GM12878 (cell line): ENCODE data around the gene EXD3. TPM values are rescaled to one million over a fixed set of nuclear protein-coding genes. Genes with fewer than 3 reads are reported as not detected.
"Not testable (repeated sequence)": the region's sequence is repeated elsewhere in the genome, so short reads cannot be mapped to it uniquely, and the experiment has no call there.

ENCODE experiments used
- ATAC-seq: fragments of 200-7000 bp; cut with Tn5 transposase; 3 replicates; pipeline ENCODE4 v1.9.1; 2020; ENCODE audit warnings: mild to moderate bottlenecking, moderate library complexity
- BruUV-seq: library from RNA; stranded (reverse); fragments of 400-500 nt; replicated peaks from 2 replicates; lab custom pipeline; 2021; lab: Mats Ljungman, UMichigan
- CTCF ChIA-PET: fragments of 300-600 bp; sonication (Branson Sonifier 250); formaldehyde crosslinking; extraction: SDS; loops from one replicate; lab custom pipeline; 2021; ENCODE audit warnings: inconsistent platforms; lab: Yijun Ruan, JAX
- POLR2A ChIA-PET: fragments of 350-600 bp; formaldehyde crosslinking; extraction: SDS; loops from one replicate; lab custom pipeline; 2021; ENCODE audit warnings: inconsistent platforms; lab: Charles Lee
- RAD21 ChIA-PET: fragments of 300-600 bp; sonication (Branson Sonifier 250); formaldehyde crosslinking; loops from one replicate; lab custom pipeline; 2023; ENCODE audit warnings: antibody characterized with exemption; ENCODE audit not compliant: unreplicated experiment; lab: Charles Lee
- SMC1A ChIA-PET: fragments of 300-600 bp; sonication (Branson Sonifier 250); formaldehyde crosslinking; loops from one replicate; lab custom pipeline; 2023; ENCODE audit not compliant: unreplicated experiment, uncharacterized antibody; lab: Charles Lee
- DNase-seq: peaks from one replicate; pipeline ENCODE4 v3.0.0-alpha.2; 2011; ENCODE audit warnings: low read depth, low spot score
- FAIRE-seq: peaks from 3 replicates; lab custom pipeline; 2011; peaks lifted over from hg19 to GRCh38; lab: Jason Lieb, UNC
- H2AFZ ChIP-seq: 2 replicates; pipeline ENCODE4 v1.6.0; 2011; ENCODE audit warnings: low read depth, low read length, control low read depth; ENCODE audit not compliant: control insufficient read depth
- H3K27ac ChIP-seq: 2 replicates; pipeline ENCODE4 v1.5.1; 2011; ENCODE audit warnings: control low read depth; ENCODE audit not compliant: control insufficient read depth, insufficient read depth
- H3K27me3 ChIP-seq, 2 experiments: replicated peaks in 1 of 2; 2 replicates each; pipeline versions ENCODE4 v1.6.0 to v1.6.1; 2011; ENCODE audit warnings: low read length in 1 of 2; ENCODE audit not compliant: control insufficient read depth in 2 of 2, insufficient read depth in 2 of 2
- H3K36me3 ChIP-seq, 2 experiments: 2 replicates each; pipeline ENCODE4 v1.5.1; 2011; ENCODE audit warnings: low read length in 1 of 2; ENCODE audit not compliant: control insufficient read depth in 2 of 2, insufficient read depth in 2 of 2
- H3K4me1 ChIP-seq: 2 replicates; pipeline ENCODE4 v1.6.1; 2011; ENCODE audit warnings: mild to moderate bottlenecking, low read length, moderate library complexity, mixed read lengths; ENCODE audit not compliant: control insufficient read depth, insufficient read depth
- H3K4me2 ChIP-seq: 2 replicates; pipeline ENCODE4 v1.6.0; 2011; ENCODE audit warnings: control low read depth; ENCODE audit not compliant: control insufficient read depth, insufficient read depth
- H3K4me3 ChIP-seq: fragments of 200-600 bp; sonication (generic); 2 replicates; pipeline ENCODE4 v1.5.1; 2016
- H3K79me2 ChIP-seq: 2 replicates; pipeline ENCODE4 v1.6.0; 2011; ENCODE audit warnings: low read length; ENCODE audit not compliant: control insufficient read depth, insufficient read depth
- H3K9ac ChIP-seq: 2 replicates; pipeline ENCODE4 v1.8.0; 2011; ENCODE audit warnings: low read length, control low read depth, mixed read lengths; ENCODE audit not compliant: control insufficient read depth, insufficient read depth
- H3K9me3 ChIP-seq: replicated peaks from 3 replicates; pipeline ENCODE4 v1.5.1; 2011; ENCODE audit warnings: mild to moderate bottlenecking, low read length; ENCODE audit not compliant: control insufficient read depth, insufficient read depth
- H4K20me1 ChIP-seq: 2 replicates; pipeline ENCODE4 v1.6.0; 2011; ENCODE audit not compliant: control insufficient read depth, insufficient read depth
- CHD1 ChIP-seq: IDR thresholded peaks from 2 replicates; pipeline ENCODE4 v1.6.1; 2012; ENCODE audit warnings: low read depth, low read length, improper control_type of control experiment
- EGR1 ChIP-seq, 2 experiments: IDR thresholded peaks; 1 replicate in 1 of 2; 2 replicates in 1 of 2; pipeline ENCODE4 v1.6.1; 2011 to 2012; ENCODE audit warnings: low read depth in 2 of 2, low read length in 2 of 2, borderline replicate concordance in 1 of 2, mild to moderate bottlenecking in 1 of 2, moderate library complexity in 1 of 2
- IKZF1 ChIP-seq: fragments of 450-650 bp; conservative IDR thresholded peaks from 2 replicates; pipeline ENCODE4 v1.6.1; 2017; ENCODE audit warnings: antibody characterized with exemption, mild to moderate bottlenecking
- NR2F1 ChIP-seq: fragments of 450-650 bp; conservative IDR thresholded peaks from 2 replicates; pipeline ENCODE4 v1.6.1; 2017; ENCODE audit warnings: mild to moderate bottlenecking
- SRF ChIP-seq, 2 experiments: IDR thresholded peaks; 2 replicates each; pipeline ENCODE4 v1.6.1; 2011; ENCODE audit warnings: low read depth in 2 of 2, low read length in 2 of 2, mild to moderate bottlenecking in 1 of 2, moderate library complexity in 1 of 2
- WGBS: methylation state at CpG from one replicate; pipeline ENCODE4 v1.1.6; 2016; ENCODE audit warnings: low lambda C conversion rate; ENCODE audit not compliant: insufficient replicate concordance, insufficient coverage; ENCODE audit errors: missing lambda C conversion rate; 5-methylcytosine and 5-hydroxymethylcytosine counted together
- in situ Hi-C: fragments of 300-500 bp; cut with MboI; formaldehyde crosslinking; loops from 9 replicates; pipeline ENCODE4 v1.14.3; 2018; ENCODE audit warnings: mixed read lengths
- intact Hi-C: fragments of 100-400 bp; cut with micrococcal nuclease; formaldehyde crosslinking; loops from one replicate; pipeline ENCODE4 v1.14.2; 2022; ENCODE audit not compliant: unreplicated experiment
- polyA plus RNA-seq, 11 experiments: library from polyadenylated mRNA; depleted of rRNA in 4 of 11; unstranded in 6 of 11; stranded (reverse) in 5 of 11; fragments of >200 nt; fragmentation: Nextera tagmentation in 4 of 11; fragmentation: Illumina TruSeq in 1 of 11; extraction: Ambion mirVana in 4 of 11; extraction: Trizol in 1 of 11; gene quantifications; 1 replicate in 1 of 11; 2 replicates in 10 of 11; pipeline versions ENCODE4 v1.2.1 to v1.2.3, GENCODE V29; 2011 to 2016; ENCODE audit warnings: inconsistent platforms in 2 of 11, missing spikeins in 2 of 11, low read depth in 1 of 11
- total RNA-seq, 4 experiments: library from RNA; depleted of rRNA in 3 of 4; stranded (reverse); fragments of >200 nt in 3 of 4; fragmentation: Illumina TruSeq in 1 of 4; extraction: Trizol in 1 of 4; gene quantifications; 2 replicates each; pipeline versions ENCODE4 v1.2.1 to v1.2.3, GENCODE V29; 2013 to 2021
- TF ChIP-seq, protein P1 (sequence below): fragments of 450-650 bp; formaldehyde crosslinking; IDR thresholded peaks from 2 replicates; pipeline ENCODE4 v1.5.0; 2022; ENCODE audit warnings: mild to moderate bottlenecking, missing genetic modification characterization

The EXD3 gene
- total and polyA plus RNA-seq, 10 of the 15 experiments (the other 5 are each of a cell fraction or from before 2014, with no cell fraction given), result 0.21 to 7.1 (median 3.6) TPM

DNA sequence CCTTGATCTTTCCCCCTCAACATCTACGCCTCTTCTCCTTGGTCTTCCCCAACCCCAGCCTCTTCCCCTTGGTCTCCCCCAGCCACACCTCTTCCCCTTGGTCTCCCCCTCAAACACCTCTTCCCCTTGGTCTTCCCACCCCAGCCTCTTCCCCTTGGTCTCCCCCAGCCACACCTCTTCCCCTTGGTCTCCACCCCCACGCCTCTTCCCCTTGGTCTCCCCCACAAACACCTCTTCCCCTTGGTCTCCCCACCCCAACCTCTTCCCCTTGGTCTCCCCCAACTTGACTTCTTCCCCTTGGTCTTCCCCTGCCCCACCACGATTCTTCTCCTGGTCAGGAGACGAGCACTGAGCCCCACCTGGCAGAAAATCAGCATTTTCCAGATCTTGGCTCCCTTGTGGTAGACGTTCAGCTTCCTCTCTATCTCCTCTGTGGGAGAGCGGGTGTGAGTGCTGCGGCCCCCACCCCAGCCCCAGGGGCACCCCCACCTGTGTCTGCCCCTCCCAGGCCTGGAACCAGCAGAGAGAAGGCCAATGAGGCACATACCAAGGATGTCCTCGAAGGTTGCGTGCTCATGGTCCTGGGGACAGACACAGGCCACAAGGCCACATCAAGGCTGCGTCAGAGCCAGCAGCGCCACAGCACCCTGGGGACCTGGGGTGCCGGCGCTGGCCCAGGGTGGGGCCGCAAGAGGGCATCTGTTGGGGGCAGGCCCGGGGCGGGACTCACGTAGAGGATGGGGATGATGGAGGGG is 29.2 kb upstream of the EXD3 start (continued):
- TF ChIP-seq, protein P1, sequence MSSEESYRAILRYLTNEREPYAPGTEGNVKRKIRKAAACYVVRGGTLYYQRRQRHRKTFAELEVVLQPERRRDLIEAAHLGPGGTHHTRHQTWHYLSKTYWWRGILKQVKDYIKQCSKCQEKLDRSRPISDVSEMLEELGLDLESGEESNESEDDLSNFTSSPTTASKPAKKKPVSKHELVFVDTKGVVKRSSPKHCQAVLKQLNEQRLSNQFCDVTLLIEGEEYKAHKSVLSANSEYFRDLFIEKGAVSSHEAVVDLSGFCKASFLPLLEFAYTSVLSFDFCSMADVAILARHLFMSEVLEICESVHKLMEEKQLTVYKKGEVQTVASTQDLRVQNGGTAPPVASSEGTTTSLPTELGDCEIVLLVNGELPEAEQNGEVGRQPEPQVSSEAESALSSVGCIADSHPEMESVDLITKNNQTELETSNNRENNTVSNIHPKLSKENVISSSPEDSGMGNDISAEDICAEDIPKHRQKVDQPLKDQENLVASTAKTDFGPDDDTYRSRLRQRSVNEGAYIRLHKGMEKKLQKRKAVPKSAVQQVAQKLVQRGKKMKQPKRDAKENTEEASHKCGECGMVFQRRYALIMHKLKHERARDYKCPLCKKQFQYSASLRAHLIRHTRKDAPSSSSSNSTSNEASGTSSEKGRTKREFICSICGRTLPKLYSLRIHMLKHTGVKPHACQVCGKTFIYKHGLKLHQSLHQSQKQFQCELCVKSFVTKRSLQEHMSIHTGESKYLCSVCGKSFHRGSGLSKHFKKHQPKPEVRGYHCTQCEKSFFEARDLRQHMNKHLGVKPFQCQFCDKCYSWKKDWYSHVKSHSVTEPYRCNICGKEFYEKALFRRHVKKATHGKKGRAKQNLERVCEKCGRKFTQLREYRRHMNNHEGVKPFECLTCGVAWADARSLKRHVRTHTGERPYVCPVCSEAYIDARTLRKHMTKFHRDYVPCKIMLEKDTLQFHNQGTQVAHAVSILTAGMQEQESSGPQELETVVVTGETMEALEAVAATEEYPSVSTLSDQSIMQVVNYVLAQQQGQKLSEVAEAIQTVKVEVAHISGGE (CRISPR knock-in tag), result no peak
- TF ChIP-seq CHD1 (no peak), IKZF1 (no peak), EGR1 (IDR thresholded peaks at IDR 0.05; ENCODE audit: borderline replicate concordance in 1 of 2, low read depth in 2 of 2, low read length in 2 of 2) (no peak), NR2F1 (no peak), SRF (IDR thresholded peaks at IDR 0.05; ENCODE audit: low read depth in 2 of 2, low read length in 2 of 2) (no peak)

DNA sequence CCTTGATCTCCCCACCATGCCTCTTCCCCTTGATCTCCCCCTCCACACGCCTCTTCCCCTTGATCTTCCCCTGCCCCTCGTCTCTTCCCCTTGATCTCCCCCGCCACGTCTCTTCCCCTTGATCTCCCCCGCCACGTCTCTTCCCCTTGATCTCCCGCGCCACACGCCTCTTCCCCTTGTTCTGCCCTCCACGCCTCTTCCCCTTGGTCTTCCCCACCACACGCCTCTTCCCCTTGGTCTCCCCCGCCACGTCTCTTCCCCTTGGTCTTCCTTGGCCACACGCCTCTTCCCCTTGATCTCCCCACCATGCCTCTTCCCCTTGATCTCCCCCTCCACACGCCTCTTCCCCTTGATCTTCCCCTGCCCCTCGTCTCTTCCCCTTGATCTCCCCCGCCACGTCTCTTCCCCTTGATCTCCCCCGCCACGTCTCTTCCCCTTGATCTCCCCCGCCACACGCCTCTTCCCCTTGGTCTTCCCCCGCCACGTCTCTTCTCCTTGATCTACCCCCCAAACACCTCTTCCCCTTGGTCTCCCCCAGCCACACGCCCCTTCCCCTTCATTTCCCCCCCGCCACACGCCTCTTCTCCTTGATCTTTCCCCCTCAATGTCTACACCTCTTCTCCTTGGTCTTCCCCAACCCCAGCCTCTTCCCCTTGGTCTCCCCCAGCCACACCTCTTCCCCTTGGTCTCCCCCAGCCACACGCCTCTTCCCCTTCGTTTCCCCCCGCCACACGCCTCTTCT is 28.5 kb upstream of the EXD3 start:
- H3K79me2 ChIP-seq, POLR2A ChIA-PET, intact Hi-C loops, H3K36me3 ChIP-seq, H4K20me1 ChIP-seq, H3K4me1 ChIP-seq, DNase-seq, ATAC-seq, H3K9me3 ChIP-seq, RAD21 ChIA-PET, FAIRE-seq, CTCF ChIA-PET, SMC1A ChIA-PET, BruUV-seq, in situ Hi-C loops, H2AFZ ChIP-seq, H3K9ac ChIP-seq, H3K4me2 ChIP-seq, H3K4me3 ChIP-seq, H3K27ac ChIP-seq, H3K27me3 ChIP-seq: not testable (repeated sequence)
- WGBS, result no CpG with 5 or more reads among the region's 31 CpGs
